SK-N-SH (cell line): ENCODE results near the gene IMPG2. TPM values are rescaled to one million over a fixed set of nuclear protein-coding genes. Genes with fewer than 3 reads are reported as not detected.

Experiments used
- CTCF ChIA-PET: fragments of 300-600, 350-600 bp; formaldehyde crosslinking; extraction: SDS; loops from one replicate; lab custom pipeline; 2021; lab: Yijun Ruan, JAX
- POLR2A ChIA-PET: fragments of 350-600 bp; sonication (Branson Sonifier 250); formaldehyde crosslinking; extraction: SDS; loops from one replicate; lab custom pipeline; 2020; ENCODE audit warnings: antibody characterized with exemption, inconsistent platforms; lab: Yijun Ruan, JAX
- DNase-seq: peaks from one replicate; pipeline ENCODE4 v3.0.0; 2012
- H2AFZ ChIP-seq: fragments of 200-600 bp; sonication (generic); 2 replicates; pipeline ENCODE4 v1.8.1; 2016; ENCODE audit warnings: antibody characterized with exemption, mild to moderate bottlenecking, low read depth
- H3F3A ChIP-seq: fragments of 200-600 bp; sonication (generic); replicated peaks from 2 replicates; pipeline ENCODE3; 2016; ENCODE audit warnings: antibody characterized with exemption, mild to moderate bottlenecking; ENCODE audit not compliant: insufficient read depth
- H3K27ac ChIP-seq, 2 experiments: fragments of 200-500 bp in 1 of 2; fragments of 200-600 bp in 1 of 2; sonication (Bioruptor generic) in 1 of 2; sonication (generic), shearing (Covaris generic) in 1 of 2; 2 replicates each; pipeline versions ENCODE4 v1.5.1 to v1.6.1; 2014 to 2016; ENCODE audit warnings: low read depth in 2 of 2, inconsistent platforms in 1 of 2, low read length in 1 of 2, mild to moderate bottlenecking in 1 of 2, mixed read lengths in 1 of 2
- H3K27me3 ChIP-seq: fragments of 200-600 bp; sonication (generic), shearing (Covaris generic); 2 replicates; pipeline ENCODE4 v1.6.1; 2016; ENCODE audit warnings: mixed run types; ENCODE audit not compliant: insufficient read depth
- H3K36me3 ChIP-seq, 2 experiments: fragments of 200-500 bp in 1 of 2; fragments of 200-600 bp in 1 of 2; sonication (Bioruptor generic) in 1 of 2; sonication (generic) in 1 of 2; replicated peaks in 1 of 2; 2 replicates each; pipeline versions ENCODE3 to v1.5.1; 2014 to 2016; ENCODE audit warnings: low read length in 1 of 2, mild to moderate bottlenecking in 1 of 2; ENCODE audit not compliant: insufficient read depth in 2 of 2, control insufficient read depth in 1 of 2
- H3K4me1 ChIP-seq, 2 experiments: fragments of 200-500 bp in 1 of 2; fragments of 200-600 bp in 1 of 2; sonication (Bioruptor generic) in 1 of 2; sonication (generic), shearing (Covaris generic) in 1 of 2; 2 replicates each; pipeline versions ENCODE4 v1.5.1 to v1.6.1; 2014 to 2016; ENCODE audit warnings: low read depth in 1 of 2, low read length in 1 of 2, mixed run types in 1 of 2; ENCODE audit not compliant: insufficient read depth in 2 of 2, control insufficient read depth in 1 of 2
- H3K4me2 ChIP-seq: fragments of 200-600 bp; sonication (generic), shearing (Covaris generic); 2 replicates; pipeline ENCODE4 v1.6.1; 2017; ENCODE audit warnings: mixed run types
- H3K4me3 ChIP-seq, 2 experiments: fragments of 200-500 bp in 1 of 2; fragments of 200-600 bp in 1 of 2; sonication (Bioruptor generic) in 1 of 2; sonication (generic), shearing (Covaris generic) in 1 of 2; 2 replicates each; pipeline versions ENCODE4 v1.5.1 to v1.8.1; 2014 to 2016; ENCODE audit warnings: low read depth in 2 of 2, inconsistent platforms in 1 of 2, low read length in 1 of 2, mild to moderate bottlenecking in 1 of 2, mixed read lengths in 1 of 2, moderate library complexity in 1 of 2
- H3K79me2 ChIP-seq: fragments of 200-600 bp; sonication (generic); 2 replicates; pipeline ENCODE4 v1.8.1; 2017; ENCODE audit warnings: mild to moderate bottlenecking; ENCODE audit not compliant: insufficient read depth
- H3K9ac ChIP-seq: fragments of 200-600 bp; sonication (generic); 2 replicates; pipeline ENCODE4 v1.6.1; 2017; ENCODE audit warnings: mixed run types
- H3K9me2 ChIP-seq: fragments of 200-600 bp; sonication (generic); 2 replicates; pipeline ENCODE4 v1.6.1; 2017; ENCODE audit warnings: mixed run types
- H3K9me3 ChIP-seq: fragments of 200-600 bp; sonication (generic); 2 replicates; pipeline ENCODE4 v1.6.1; 2017; ENCODE audit warnings: mixed run types, mild to moderate bottlenecking, moderate library complexity
- H4K20me1 ChIP-seq: fragments of 200-600 bp; sonication (generic); 2 replicates; pipeline ENCODE4 v1.6.1; 2017; ENCODE audit warnings: mild to moderate bottlenecking, mixed run types; ENCODE audit not compliant: insufficient read depth
- CHD2 ChIP-seq: fragments of 150-350 bp; IDR thresholded peaks from 2 replicates; pipeline ENCODE4 v1.6.1; 2018; ENCODE audit warnings: low read length; ENCODE audit not compliant: partially characterized antibody
- FOXM1 ChIP-seq: IDR thresholded peaks from 2 replicates; pipeline ENCODE4 v1.4.0; 2012; ENCODE audit warnings: low read depth, mild to moderate bottlenecking
- JUND ChIP-seq: IDR thresholded peaks from 2 replicates; pipeline ENCODE4 v1.4.0; 2012
- MEF2A ChIP-seq: IDR thresholded peaks from 2 replicates; pipeline ENCODE4 v1.4.0; 2012; ENCODE audit warnings: low read depth, borderline replicate concordance
- MXI1 ChIP-seq: IDR thresholded peaks from 2 replicates; pipeline ENCODE4 v1.6.1; 2012; ENCODE audit warnings: mild to moderate bottlenecking, low read depth, low read length, improper control_type of control experiment
- NFIC ChIP-seq: IDR thresholded peaks from 2 replicates; pipeline ENCODE4 v1.4.0; 2012; ENCODE audit warnings: borderline replicate concordance
- NRF1 ChIP-seq: IDR thresholded peaks from 2 replicates; pipeline ENCODE4 v1.6.1; 2012; ENCODE audit warnings: low read depth, mild to moderate bottlenecking, low read length
- POLR2AphosphoS5 ChIP-seq: IDR thresholded peaks from 2 replicates; pipeline ENCODE4 v1.6.1; 2012; ENCODE audit warnings: low read depth, low read length
- RAD21 ChIP-seq: IDR thresholded peaks from 2 replicates; pipeline ENCODE4 v1.6.1; 2012; ENCODE audit warnings: mild to moderate bottlenecking, low read length
- RCOR1 ChIP-seq: fragments of 150-350 bp; IDR thresholded peaks from 2 replicates; pipeline ENCODE4 v1.6.1; 2017; ENCODE audit warnings: antibody characterized with exemption, low read length
- REST ChIP-seq: IDR thresholded peaks from 2 replicates; pipeline ENCODE4 v1.6.1; 2012; ENCODE audit warnings: mild to moderate bottlenecking, low read depth, low read length, moderate library complexity
- RFX5 ChIP-seq: IDR thresholded peaks from 2 replicates; pipeline ENCODE4 v1.6.1; 2012; ENCODE audit warnings: mild to moderate bottlenecking, improper control_type of control experiment, low read length
- SIN3A ChIP-seq: IDR thresholded peaks from 2 replicates; pipeline ENCODE4 v1.6.1; 2012; ENCODE audit warnings: low read depth, mild to moderate bottlenecking, low read length, moderate library complexity, borderline replicate concordance
- SMC3 ChIP-seq: IDR thresholded peaks from 2 replicates; pipeline ENCODE4 v1.6.1; 2012; ENCODE audit warnings: low read depth, low read length, improper control_type of control experiment
- TAF1 ChIP-seq: IDR thresholded peaks from 2 replicates; pipeline ENCODE4 v1.6.1; 2012; ENCODE audit warnings: low read depth, mild to moderate bottlenecking, low read length, moderate library complexity, borderline replicate concordance
- TCF12 ChIP-seq: IDR thresholded peaks from 2 replicates; pipeline ENCODE4 v1.4.0; 2012
- TEAD4 ChIP-seq: IDR thresholded peaks from 2 replicates; pipeline ENCODE4 v1.4.0; 2012; ENCODE audit warnings: mild to moderate bottlenecking, borderline replicate concordance; ENCODE audit not compliant: insufficient read depth
- YY1 ChIP-seq: IDR thresholded peaks from 2 replicates; pipeline ENCODE4 v1.4.0; 2012; ENCODE audit warnings: low read depth, mild to moderate bottlenecking
- WGBS: methylation state at CpG from one replicate; pipeline ENCODE4 v1.1.6; 2017; ENCODE audit warnings: low lambda C conversion rate; 5-methylcytosine and 5-hydroxymethylcytosine counted together
- polyA plus RNA-seq, 3 experiments: library from polyadenylated mRNA; depleted of rRNA; stranded (reverse); fragments of >200 nt; gene quantifications; 2 replicates each; pipeline ENCODE4 v1.2.3, GENCODE V29; 2012
- TF ChIP-seq, protein P1 (sequence below): IDR thresholded peaks from 2 replicates; pipeline ENCODE4 v1.4.0; 2012; ENCODE audit warnings: low read depth, borderline replicate concordance
- TF ChIP-seq, protein P2 (sequence below): fragments of 150-350 bp; IDR thresholded peaks from 2 replicates; pipeline ENCODE4 v1.6.1; 2017; ENCODE audit warnings: antibody characterized with exemption, low read length, low read depth, borderline replicate concordance

The IMPG2 gene
- polyA plus RNA-seq, 1 of the 3 experiments (the other 2 are of a cell fraction) = 0.03 TPM

DNA sequence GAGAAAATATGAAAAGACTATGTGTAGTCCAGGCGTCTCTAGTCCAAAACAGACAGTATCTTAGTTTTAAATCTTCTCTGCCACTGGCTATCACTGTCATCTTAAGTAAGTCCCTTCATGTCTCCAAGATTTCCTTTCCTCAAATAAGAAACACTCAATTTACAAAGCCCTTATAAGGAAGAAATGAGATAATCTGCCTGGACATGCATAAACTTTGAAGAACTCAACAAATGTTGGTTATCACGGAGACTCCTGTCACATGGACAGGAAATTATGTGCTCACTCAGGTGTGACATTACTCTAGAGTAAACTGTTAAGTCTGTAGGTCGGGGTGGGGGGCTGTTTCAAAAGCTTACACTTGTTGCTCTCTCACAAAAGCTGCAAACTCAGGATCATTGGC lies 91.9 kb downstream of the IMPG2 start:
- Histone ChIP-seq H3K27ac (no peak overlapping the region), H3K9ac (no peak overlapping the region), H3K4me2 (no peak overlapping the region), H3K79me2 (no peaks in the 10 kb centered on the region), H3K4me3 (no peak overlapping the region), H3F3A (no peaks in the 10 kb centered on the region), H3K27me3 (no peaks in the 10 kb centered on the region), H3K9me3 (no peaks in the 10 kb centered on the region), H3K9me2 (no peaks in the 10 kb centered on the region), H2AFZ (no peak overlapping the region), H3K4me1 (no peaks in the 10 kb centered on the region), H4K20me1 (no peaks in the 10 kb centered on the region), H3K36me3 (no peaks in the 10 kb centered on the region)
- ChIA-PET POLR2A (no interaction called here), CTCF (no interaction called here)
- TF ChIP-seq TCF12 (no peak), NFIC (no peak), REST (no peak), MEF2A (no peak), YY1 (no peak), CHD2 (no peak), RFX5 (no peak)
- 59% methylated on average over 3 of the region's 3 CpGs for WGBS
- no peak for DNase-seq

DNA sequence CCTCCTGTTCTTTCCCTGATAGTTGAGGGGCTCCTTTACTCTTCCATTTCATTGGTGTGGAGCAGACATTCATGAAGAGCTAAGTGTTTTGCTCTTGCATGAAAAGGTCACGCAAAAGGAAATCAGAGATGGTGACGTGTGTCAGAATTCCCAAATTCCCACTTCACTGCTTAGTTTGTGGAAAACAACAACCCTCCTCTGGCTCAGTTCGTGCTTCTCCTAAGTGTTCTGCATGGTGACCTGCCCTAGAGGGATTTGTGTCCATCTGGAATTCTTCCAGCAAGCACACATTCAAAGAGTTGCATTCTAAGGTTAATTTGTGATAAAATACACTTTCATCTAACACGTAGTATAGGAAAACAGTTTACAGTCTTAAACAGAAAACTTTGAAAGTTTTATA lies 95.6 kb downstream of the IMPG2 start:
- DNase-seq = no peak
- no peak overlapping the region for H3K9ac ChIP-seq
- H3K27me3 ChIP-seq = no peaks in the 10 kb centered on the region
- no peak overlapping the region for H3K4me3 ChIP-seq
- POLR2A ChIA-PET = no interaction called here
- 63% methylated on average over 4 of the region's 4 CpGs for WGBS
- H3F3A ChIP-seq = no peaks in the 10 kb centered on the region
- CTCF ChIA-PET = no interaction called here
- H2AFZ ChIP-seq = no peak overlapping the region
- H4K20me1 ChIP-seq = no peaks in the 10 kb centered on the region
- H3K9me2 ChIP-seq = no peaks in the 10 kb centered on the region
- H3K4me2 ChIP-seq = no peak overlapping the region
- no peaks in the 10 kb centered on the region for H3K79me2 ChIP-seq
- no peak for TF ChIP-seq SIN3A
- no peak for TF ChIP-seq TEAD4
- no peak for TF ChIP-seq YY1
- TF ChIP-seq, protein P1, sequence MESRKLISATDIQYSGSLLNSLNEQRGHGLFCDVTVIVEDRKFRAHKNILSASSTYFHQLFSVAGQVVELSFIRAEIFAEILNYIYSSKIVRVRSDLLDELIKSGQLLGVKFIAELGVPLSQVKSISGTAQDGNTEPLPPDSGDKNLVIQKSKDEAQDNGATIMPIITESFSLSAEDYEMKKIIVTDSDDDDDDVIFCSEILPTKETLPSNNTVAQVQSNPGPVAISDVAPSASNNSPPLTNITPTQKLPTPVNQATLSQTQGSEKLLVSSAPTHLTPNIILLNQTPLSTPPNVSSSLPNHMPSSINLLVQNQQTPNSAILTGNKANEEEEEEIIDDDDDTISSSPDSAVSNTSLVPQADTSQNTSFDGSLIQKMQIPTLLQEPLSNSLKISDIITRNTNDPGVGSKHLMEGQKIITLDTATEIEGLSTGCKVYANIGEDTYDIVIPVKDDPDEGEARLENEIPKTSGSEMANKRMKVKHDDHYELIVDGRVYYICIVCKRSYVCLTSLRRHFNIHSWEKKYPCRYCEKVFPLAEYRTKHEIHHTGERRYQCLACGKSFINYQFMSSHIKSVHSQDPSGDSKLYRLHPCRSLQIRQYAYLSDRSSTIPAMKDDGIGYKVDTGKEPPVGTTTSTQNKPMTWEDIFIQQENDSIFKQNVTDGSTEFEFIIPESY = no peak
- TF ChIP-seq POLR2AphosphoS5 = no peak
- no peak for TF ChIP-seq NFIC
- TF ChIP-seq SMC3 = no peak
- TF ChIP-seq, protein P2, sequence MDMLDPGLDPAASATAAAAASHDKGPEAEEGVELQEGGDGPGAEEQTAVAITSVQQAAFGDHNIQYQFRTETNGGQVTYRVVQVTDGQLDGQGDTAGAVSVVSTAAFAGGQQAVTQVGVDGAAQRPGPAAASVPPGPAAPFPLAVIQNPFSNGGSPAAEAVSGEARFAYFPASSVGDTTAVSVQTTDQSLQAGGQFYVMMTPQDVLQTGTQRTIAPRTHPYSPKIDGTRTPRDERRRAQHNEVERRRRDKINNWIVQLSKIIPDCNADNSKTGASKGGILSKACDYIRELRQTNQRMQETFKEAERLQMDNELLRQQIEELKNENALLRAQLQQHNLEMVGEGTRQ = no peak
- no peak for TF ChIP-seq RCOR1
- no peak for TF ChIP-seq FOXM1
- TF ChIP-seq JUND = no peak
- TF ChIP-seq MXI1 = no peak
- TF ChIP-seq TAF1 = no peak
- TF ChIP-seq RAD21 = no peak
- no peak for TF ChIP-seq NRF1
- no peak for TF ChIP-seq TCF12
- TF ChIP-seq RFX5 = no peak
- H3K9me3 ChIP-seq = no peaks in the 10 kb centered on the region
- H3K4me1 ChIP-seq = no peaks in the 10 kb centered on the region
- no peak overlapping the region for H3K27ac ChIP-seq
- H3K36me3 ChIP-seq = no peaks in the 10 kb centered on the region
